Right atrium auricular region (tissue), 2 donors: ENCODE data around the gene ARHGAP26. TPM values are rescaled to one million over a fixed set of nuclear protein-coding genes. Genes with fewer than 3 reads are reported as not detected.

ENCODE experiments used
- DNase-seq: peaks from one replicate; pipeline ENCODE4 v3.0.0-alpha.2; 2019; ENCODE audit warnings: low spot score
- H3K27ac ChIP-seq, 2 donors: fragments of 200-600 bp; sonication (generic); 1 replicate in 1 of 2; 2 replicates in 1 of 2; pipeline ENCODE4 v1.5.1; 2016 to 2019
- H3K27me3 ChIP-seq, 2 donors: fragments of 200-600 bp; sonication (generic); one replicate each; pipeline versions ENCODE4 v1.5.1 to v1.6.0; 2017 to 2019
- H3K36me3 ChIP-seq: fragments of 200-600 bp; sonication (generic); one replicate; pipeline ENCODE4 v1.5.1; 2016
- H3K4me1 ChIP-seq, 2 donors: fragments of 200-600 bp; sonication (generic); one replicate each; pipeline versions ENCODE4 v1.5.1 to v1.6.0; 2017 to 2019
- H3K4me3 ChIP-seq, 2 donors: fragments of 200-600 bp; sonication (generic); 1 replicate in 1 of 2; 2 replicates in 1 of 2; pipeline ENCODE4 v1.5.1; 2017 to 2019; ENCODE audit warnings: mild to moderate bottlenecking in 1 of 2, moderate library complexity in 1 of 2
- H3K9me3 ChIP-seq, 2 donors: fragments of 200-600 bp; sonication (generic); one replicate each; pipeline ENCODE4 v1.5.1; 2019
- CTCF ChIP-seq, 2 donors: fragments of 200-600 bp; sonication (generic); IDR thresholded peaks; one replicate each; pipeline ENCODE4 v1.5.1; 2019; ENCODE audit warnings: antibody characterized with exemption in 2 of 2
- total RNA-seq, 2 donors: library from RNA; depleted of rRNA; stranded (reverse); fragments of >200 nt; gene quantifications; one replicate each; pipeline ENCODE4 v1.1.0, GENCODE V29; 2016

ARHGAP26 gene
- total RNA-seq, 2 donors from 2014 or later, result 29.8 to 31.6 TPM

GRCh38 chr5:143105216-143105905 is 335.2 kb downstream of the ARHGAP26 start:
- Histone ChIP-seq H3K27me3 (no peaks in the 10 kb centered on the region), H3K4me3 (no peak overlapping the region), H3K4me1 (peaks cover 0 to 49% of the 10 kb centered on the region in 2 donors), H3K36me3 (no peaks in the 10 kb centered on the region), H3K9me3 (no peaks in the 10 kb centered on the region), H3K27ac (no peak overlapping the region)
- TF ChIP-seq CTCF (IDR thresholded peaks at IDR 0.05), result no peak
- DNase-seq, result no peak

GRCh38 chr5:143106174-143106573 is 336.0 kb downstream of the ARHGAP26 start:
- H3K36me3 ChIP-seq, result no peaks in the 10 kb centered on the region
- no peak overlapping the region for H3K27ac ChIP-seq
- peak in 1 of 2 donors; percentile 48 for TF ChIP-seq CTCF (IDR thresholded peaks at IDR 0.05)
- DNase-seq, result no peak
- H3K4me3 ChIP-seq, result no peak overlapping the region
- peaks cover 0 to 54% of the 10 kb centered on the region in 2 donors for H3K4me1 ChIP-seq
- no peaks in the 10 kb centered on the region for H3K9me3 ChIP-seq
- no peaks in the 10 kb centered on the region for H3K27me3 ChIP-seq

- no peak for TF ChIP-seq CTCF (IDR thresholded peaks at IDR 0.05)
- no peaks in the 10 kb centered on the region for H3K36me3 ChIP-seq
- no peak overlapping the region for H3K4me3 ChIP-seq
- peaks cover 0 to 48% of the 10 kb centered on the region in 2 donors for H3K4me1 ChIP-seq
- no peaks in the 10 kb centered on the region for H3K9me3 ChIP-seq
- H3K27me3 ChIP-seq, result no peaks in the 10 kb centered on the region
- DNase-seq, result no peak
- peak overlapping the region in 1 of 2 donors; percentile 40 for H3K27ac ChIP-seq
These were observed 338.4 kb downstream of the ARHGAP26 start for GRCh38 chr5:143108498-143109128.

DNA sequence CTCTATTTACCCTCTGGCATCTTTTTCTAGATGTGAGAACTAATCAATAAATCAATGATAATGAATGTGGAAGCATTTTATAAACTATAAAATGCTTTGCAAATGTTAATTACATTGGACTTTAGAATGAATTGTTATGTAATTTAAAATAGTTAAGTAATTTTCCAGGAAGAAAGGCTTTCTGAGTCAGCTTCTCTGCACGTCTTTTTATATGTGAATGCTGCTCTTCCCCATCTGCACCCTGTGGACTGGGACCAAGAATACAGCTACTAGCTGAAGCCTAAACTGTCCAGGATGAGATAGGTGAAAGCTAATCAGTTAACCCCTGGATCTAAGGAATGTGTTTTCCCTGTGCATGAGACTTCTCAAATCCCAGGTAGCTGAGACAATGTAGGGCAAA is 340.4 kb downstream of the ARHGAP26 start:
- DNase-seq, result no peak
- peaks cover 0 to 48% of the 10 kb centered on the region in 2 donors for H3K4me1 ChIP-seq
- no peak for TF ChIP-seq CTCF (IDR thresholded peaks at IDR 0.05)
- H3K36me3 ChIP-seq, result no peaks in the 10 kb centered on the region
- no peak overlapping the region for H3K4me3 ChIP-seq
- H3K9me3 ChIP-seq, result no peaks in the 10 kb centered on the region
- no peaks in the 10 kb centered on the region for H3K27me3 ChIP-seq
- peak overlapping the region in 1 of 2 donors; percentile 19 for H3K27ac ChIP-seq

- no peak for TF ChIP-seq CTCF (IDR thresholded peaks at IDR 0.05)
- Histone ChIP-seq H3K27ac (no peak overlapping the region), H3K4me1 (peaks cover 0 to 51% of the 10 kb centered on the region in 2 donors), H3K9me3 (no peaks in the 10 kb centered on the region), H3K27me3 (no peaks in the 10 kb centered on the region), H3K36me3 (no peaks in the 10 kb centered on the region), H3K4me3 (no peak overlapping the region)
- DNase-seq, result no peak
These were observed 341.6 kb downstream of the ARHGAP26 start for GRCh38 chr5:143111799-143112198.
